ENCODE data around the gene ITGBL1.

Gene ITGBL1

GRCh38 chr13:101686003-101686402 is 233.5 kb downstream of the ITGBL1 start:
- H4K20me1 ChIP-seq (ENCODE audit: insufficient read depth, low read length, poor library complexity, severe bottlenecking): no peaks in the 10 kb centered on the region
- no peak overlapping the region for H3K4me2 ChIP-seq (ENCODE audit: low read depth, low read length, poor library complexity, severe bottlenecking)
- no peak overlapping the region for H3K4me3 ChIP-seq (ENCODE audit: low read length, poor library complexity, severe bottlenecking)
- H2AFZ ChIP-seq (ENCODE audit: low read length): no peak overlapping the region
- TF ChIP-seq EZH2phosphoT487 (IDR thresholded peaks at IDR 0.05; ENCODE audit: borderline replicate concordance): no peak
- TF ChIP-seq, protein P1, sequence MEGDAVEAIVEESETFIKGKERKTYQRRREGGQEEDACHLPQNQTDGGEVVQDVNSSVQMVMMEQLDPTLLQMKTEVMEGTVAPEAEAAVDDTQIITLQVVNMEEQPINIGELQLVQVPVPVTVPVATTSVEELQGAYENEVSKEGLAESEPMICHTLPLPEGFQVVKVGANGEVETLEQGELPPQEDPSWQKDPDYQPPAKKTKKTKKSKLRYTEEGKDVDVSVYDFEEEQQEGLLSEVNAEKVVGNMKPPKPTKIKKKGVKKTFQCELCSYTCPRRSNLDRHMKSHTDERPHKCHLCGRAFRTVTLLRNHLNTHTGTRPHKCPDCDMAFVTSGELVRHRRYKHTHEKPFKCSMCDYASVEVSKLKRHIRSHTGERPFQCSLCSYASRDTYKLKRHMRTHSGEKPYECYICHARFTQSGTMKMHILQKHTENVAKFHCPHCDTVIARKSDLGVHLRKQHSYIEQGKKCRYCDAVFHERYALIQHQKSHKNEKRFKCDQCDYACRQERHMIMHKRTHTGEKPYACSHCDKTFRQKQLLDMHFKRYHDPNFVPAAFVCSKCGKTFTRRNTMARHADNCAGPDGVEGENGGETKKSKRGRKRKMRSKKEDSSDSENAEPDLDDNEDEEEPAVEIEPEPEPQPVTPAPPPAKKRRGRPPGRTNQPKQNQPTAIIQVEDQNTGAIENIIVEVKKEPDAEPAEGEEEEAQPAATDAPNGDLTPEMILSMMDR (conservative IDR thresholded peaks at IDR 0.05; ENCODE audit: low read length): no peak
- H3K79me2 ChIP-seq (ENCODE audit: insufficient read depth, low read length): no peaks in the 10 kb centered on the region
- no peak overlapping the region for H3K9ac ChIP-seq (ENCODE audit: low read depth, low read length, poor library complexity, severe bottlenecking)
- H3F3A ChIP-seq (ENCODE audit: low read depth): no peaks in the 10 kb centered on the region
- no peaks in the 10 kb centered on the region for H3K4me1 ChIP-seq (ENCODE audit: insufficient read depth, low read length, poor library complexity, severe bottlenecking)
- no peaks in the 10 kb centered on the region for H3K27me3 ChIP-seq (ENCODE audit: insufficient read depth, low read length, poor library complexity, severe bottlenecking)
- no peaks in the 10 kb centered on the region for H3K36me3 ChIP-seq (ENCODE audit: insufficient read depth, low read length)
- no peaks in the 10 kb centered on the region for H3K9me3 ChIP-seq (ENCODE audit: insufficient read depth, low read depth, low read length)
- H3K9me2 ChIP-seq (replicated peaks; ENCODE audit: low read depth, low read length): no peaks in the 10 kb centered on the region

DNA sequence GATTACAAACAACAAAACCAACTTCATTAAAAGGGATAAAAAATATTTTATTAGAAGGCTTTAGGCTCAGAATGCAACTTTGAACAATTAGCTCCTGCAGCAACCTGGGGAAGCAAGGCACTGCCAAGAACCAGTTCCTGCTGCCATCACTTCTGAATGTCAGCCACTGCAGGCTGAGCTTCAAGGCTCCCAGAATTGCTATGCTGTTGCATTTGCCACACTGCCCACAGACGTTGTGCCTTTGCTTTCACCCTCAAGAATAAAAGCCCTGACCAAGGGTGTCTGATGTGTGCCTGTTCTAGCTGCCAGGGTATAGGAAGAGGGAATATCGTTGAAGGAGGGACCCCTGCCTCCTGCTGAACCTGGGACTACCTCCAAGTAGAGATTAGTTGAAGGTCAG is 238.4 kb downstream of the ITGBL1 start:
- H3K4me3 ChIP-seq (ENCODE audit: low read length, poor library complexity, severe bottlenecking): no peak overlapping the region

GRCh38 chr13:101691341-101691860 is 238.9 kb downstream of the ITGBL1 start:
- Histone ChIP-seq H3F3A (ENCODE audit: low read depth) (no peaks in the 10 kb centered on the region), H3K9me3 (ENCODE audit: insufficient read depth, low read depth, low read length) (no peaks in the 10 kb centered on the region), H3K9me2 (replicated peaks; ENCODE audit: low read depth, low read length) (no peaks in the 10 kb centered on the region), H3K27me3 (ENCODE audit: insufficient read depth, low read length, poor library complexity, severe bottlenecking) (no peaks in the 10 kb centered on the region), H3K4me2 (ENCODE audit: low read depth, low read length, poor library complexity, severe bottlenecking) (no peak overlapping the region), H3K9ac (ENCODE audit: low read depth, low read length, poor library complexity, severe bottlenecking) (no peak overlapping the region), H4K20me1 (ENCODE audit: insufficient read depth, low read length, poor library complexity, severe bottlenecking) (no peaks in the 10 kb centered on the region), H2AFZ (ENCODE audit: low read length) (no peak overlapping the region), H3K4me1 (ENCODE audit: insufficient read depth, low read length, poor library complexity, severe bottlenecking) (no peaks in the 10 kb centered on the region), H3K4me3 (ENCODE audit: low read length, poor library complexity, severe bottlenecking) (no peak overlapping the region), H3K36me3 (ENCODE audit: insufficient read depth, low read length) (no peaks in the 10 kb centered on the region), H3K79me2 (ENCODE audit: insufficient read depth, low read length) (no peaks in the 10 kb centered on the region)
- TF ChIP-seq EZH2phosphoT487 (IDR thresholded peaks at IDR 0.05; ENCODE audit: borderline replicate concordance): no peak
- TF ChIP-seq, protein P1 (conservative IDR thresholded peaks at IDR 0.05; ENCODE audit: low read length): no peak

More for the DNA sequence above, 238.4 kb downstream of the ITGBL1 start:
- H3F3A ChIP-seq (ENCODE audit: low read depth): no peaks in the 10 kb centered on the region
- no peaks in the 10 kb centered on the region for H3K36me3 ChIP-seq (ENCODE audit: insufficient read depth, low read length)
- TF ChIP-seq EZH2phosphoT487 (IDR thresholded peaks at IDR 0.05; ENCODE audit: borderline replicate concordance): no peak
- TF ChIP-seq, protein P1 (conservative IDR thresholded peaks at IDR 0.05; ENCODE audit: low read length): no peak
- no peaks in the 10 kb centered on the region for H3K9me3 ChIP-seq (ENCODE audit: insufficient read depth, low read depth, low read length)
- H3K9ac ChIP-seq (ENCODE audit: low read depth, low read length, poor library complexity, severe bottlenecking): no peak overlapping the region
- H2AFZ ChIP-seq (ENCODE audit: low read length): no peak overlapping the region
- no peak overlapping the region for H3K4me2 ChIP-seq (ENCODE audit: low read depth, low read length, poor library complexity, severe bottlenecking)
- no peaks in the 10 kb centered on the region for H3K4me1 ChIP-seq (ENCODE audit: insufficient read depth, low read length, poor library complexity, severe bottlenecking)
- H3K9me2 ChIP-seq (replicated peaks; ENCODE audit: low read depth, low read length): no peaks in the 10 kb centered on the region
- H3K27me3 ChIP-seq (ENCODE audit: insufficient read depth, low read length, poor library complexity, severe bottlenecking): no peaks in the 10 kb centered on the region
- no peaks in the 10 kb centered on the region for H3K79me2 ChIP-seq (ENCODE audit: insufficient read depth, low read length)
- H4K20me1 ChIP-seq (ENCODE audit: insufficient read depth, low read length, poor library complexity, severe bottlenecking): no peaks in the 10 kb centered on the region

All from Loucy (cell line).